Testis (tissue), 2 donors: ENCODE measurements around the gene RAB17.

Experiments
- POLR2A ChIP-seq: fragments of 450-650 bp; IDR thresholded peaks from one replicate; pipeline ENCODE4 v1.6.1; 2017; ENCODE audit warnings: antibody characterized with exemption, mild to moderate bottlenecking, moderate library complexity
- TF ChIP-seq, protein P1 (sequence below), 3 experiments: fragments of 450-650 bp in 2 of 3; fragments of 200-600 bp in 1 of 3; sonication (generic) in 1 of 3; IDR thresholded peaks; one replicate each; pipeline ENCODE4 v1.5.1; 2016 to 2019; ENCODE audit warnings: antibody characterized with exemption in 3 of 3, mild to moderate bottlenecking in 2 of 3, moderate library complexity in 1 of 3

DNA sequence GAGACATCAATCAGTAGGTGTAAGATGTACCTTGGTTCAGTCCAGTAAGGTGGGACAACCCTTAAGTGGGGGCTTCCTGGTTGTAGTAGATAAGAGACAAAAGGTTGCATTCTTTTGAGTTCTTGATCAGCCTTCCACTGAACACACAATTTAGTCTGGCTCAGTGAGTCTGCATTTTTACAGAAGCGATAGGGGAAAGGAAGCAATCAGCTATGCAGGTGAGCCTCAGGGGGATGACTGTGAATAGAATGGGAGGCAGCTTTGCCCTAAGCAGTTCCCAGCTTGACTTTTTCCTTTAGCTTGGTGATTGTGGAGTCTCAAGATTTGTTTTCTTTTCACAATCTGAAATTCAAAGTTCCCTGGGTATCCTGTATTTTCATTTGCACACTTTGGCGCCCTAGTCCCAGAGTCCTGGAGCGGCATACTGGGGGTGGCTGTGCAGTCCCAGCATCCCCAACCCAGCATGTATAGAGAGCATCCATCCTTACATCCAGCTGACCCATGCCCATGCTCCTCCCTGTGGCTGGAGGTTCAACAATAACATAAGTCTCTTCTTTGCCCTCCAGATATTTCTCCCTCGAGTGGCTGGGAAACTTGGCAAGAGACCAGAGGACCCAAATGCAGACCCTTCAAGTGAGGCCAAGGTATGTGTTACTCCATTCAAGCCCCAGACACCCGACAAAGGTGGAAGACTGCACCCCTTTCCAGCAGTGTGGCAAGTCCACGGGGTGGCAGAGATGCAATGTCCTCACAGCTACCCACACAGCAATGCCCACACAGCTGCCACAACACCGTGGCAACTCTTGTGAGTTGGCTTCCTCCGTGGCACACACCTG is 44.3 kb downstream of the RAB17 start:
- TF ChIP-seq POLR2A, result no peak
- TF ChIP-seq, protein P1, sequence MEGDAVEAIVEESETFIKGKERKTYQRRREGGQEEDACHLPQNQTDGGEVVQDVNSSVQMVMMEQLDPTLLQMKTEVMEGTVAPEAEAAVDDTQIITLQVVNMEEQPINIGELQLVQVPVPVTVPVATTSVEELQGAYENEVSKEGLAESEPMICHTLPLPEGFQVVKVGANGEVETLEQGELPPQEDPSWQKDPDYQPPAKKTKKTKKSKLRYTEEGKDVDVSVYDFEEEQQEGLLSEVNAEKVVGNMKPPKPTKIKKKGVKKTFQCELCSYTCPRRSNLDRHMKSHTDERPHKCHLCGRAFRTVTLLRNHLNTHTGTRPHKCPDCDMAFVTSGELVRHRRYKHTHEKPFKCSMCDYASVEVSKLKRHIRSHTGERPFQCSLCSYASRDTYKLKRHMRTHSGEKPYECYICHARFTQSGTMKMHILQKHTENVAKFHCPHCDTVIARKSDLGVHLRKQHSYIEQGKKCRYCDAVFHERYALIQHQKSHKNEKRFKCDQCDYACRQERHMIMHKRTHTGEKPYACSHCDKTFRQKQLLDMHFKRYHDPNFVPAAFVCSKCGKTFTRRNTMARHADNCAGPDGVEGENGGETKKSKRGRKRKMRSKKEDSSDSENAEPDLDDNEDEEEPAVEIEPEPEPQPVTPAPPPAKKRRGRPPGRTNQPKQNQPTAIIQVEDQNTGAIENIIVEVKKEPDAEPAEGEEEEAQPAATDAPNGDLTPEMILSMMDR (IDR thresholded peaks at IDR 0.05), result no peak
